GM12865 (cell line): ENCODE measurements around the gene KRT16.
A peak's percentile ranks its signal among the peaks of the same experiment; 100 is the strongest.

ENCODE experiments used
- DNase-seq: peaks from one replicate; pipeline ENCODE4 v3.0.0; 2010; ENCODE audit warnings: low read depth
- H3K4me3 ChIP-seq: 2 replicates; pipeline ENCODE4 v1.5.1; 2011; ENCODE audit warnings: mild to moderate bottlenecking, low read depth, low read length, control low read depth
- CTCF ChIP-seq: IDR thresholded peaks from 2 replicates; pipeline ENCODE4 v1.5.1; 2011; ENCODE audit warnings: low read length, control low read depth, low read depth, inconsistent platforms; ENCODE audit not compliant: insufficient read depth; ENCODE audit errors: missing control alignments

The KRT16 gene

GRCh38 chr17:41636652-41637051 lies 24.1 kb upstream of the KRT16 start:
- TF ChIP-seq CTCF = no peak
- no peak for DNase-seq
- H3K4me3 ChIP-seq = no peak overlapping the region

- TF ChIP-seq CTCF = no peak
- DNase-seq = no peak
Measured at GRCh38 chr17:41635121-41636097, 22.8 kb upstream of the KRT16 start.

GRCh38 chr17:41634639-41635038 lies 22.1 kb upstream of the KRT16 start:
- no peak for DNase-seq
- TF ChIP-seq CTCF = no peak
- no peak overlapping the region for H3K4me3 ChIP-seq

More at GRCh38 chr17:41635121-41636097, 22.8 kb upstream of the KRT16 start:
- no peak overlapping the region for H3K4me3 ChIP-seq

- DNase-seq = peak; percentile 28
- no peak overlapping the region for H3K4me3 ChIP-seq
- TF ChIP-seq CTCF = no peak
Measured at GRCh38 chr17:41633556-41634199, 21.1 kb upstream of the KRT16 start.

- no peak overlapping the region for H3K4me3 ChIP-seq
- no peak for DNase-seq
- no peak for TF ChIP-seq CTCF
Measured at GRCh38 chr17:41632482-41633105, 20.0 kb upstream of the KRT16 start.

- DNase-seq = no peak
- no peak for TF ChIP-seq CTCF
- no peak overlapping the region for H3K4me3 ChIP-seq
Measured at GRCh38 chr17:41631898-41632285, 19.3 kb upstream of the KRT16 start.
